ENCODE results near the gene DENND1B.

Gene DENND1B

GRCh38 chr1:197480446-197480845, 294.8 kb downstream of the DENND1B start:
- Histone ChIP-seq H3K36me3 (ENCODE audit: control insufficient read depth in 2 of 2, insufficient read depth in 1 of 2, low read length in 2 of 2) (no peaks in the 10 kb centered on the region), H3K4me1 (ENCODE audit: control insufficient read depth, insufficient read depth, low read length) (no peaks in the 10 kb centered on the region), H3K9me3 (ENCODE audit: control insufficient read depth, insufficient read depth, low read depth, low read length) (no peaks in the 10 kb centered on the region), H3K27ac (ENCODE audit: extremely low read depth, low read depth, low read length) (no peak overlapping the region), H3K4me3 (ENCODE audit: low read depth, low read length) (no peak overlapping the region)
- POLR2A ChIA-PET = no interaction called here
- CTCF ChIA-PET = no interaction called here
- TF ChIP-seq ZBTB6 (tag by site-specific recombination; IDR thresholded peaks at IDR 0.05) = no peak
- no peak for TF ChIP-seq TRIM28 (IDR thresholded peaks at IDR 0.05; ENCODE audit: borderline replicate concordance, low read length)
- no peak for TF ChIP-seq ZNF221 (tag by site-specific recombination; IDR thresholded peaks at IDR 0.05; ENCODE audit: borderline replicate concordance)
- no peak for TF ChIP-seq ZNF530 (tag by site-specific recombination; IDR thresholded peaks at IDR 0.05; ENCODE audit: low read depth)
- no peak for TF ChIP-seq ZNF544 (tag by site-specific recombination; IDR thresholded peaks at IDR 0.05)
- no peak for TF ChIP-seq ZNF571 (tag by site-specific recombination; IDR thresholded peaks at IDR 0.05)
- TF ChIP-seq ZNF558 (tag by site-specific recombination; IDR thresholded peaks at IDR 0.05) = no peak
- no peak for TF ChIP-seq REPIN1 (tag by site-specific recombination; IDR thresholded peaks at IDR 0.05; ENCODE audit: low read depth)
- no peak for TF ChIP-seq ZNF658 (tag by site-specific recombination; IDR thresholded peaks at IDR 0.05)
- TF ChIP-seq ZNF521 (tag by site-specific recombination; IDR thresholded peaks at IDR 0.05) = no peak
- TF ChIP-seq ZBTB8A (tag by site-specific recombination; IDR thresholded peaks at IDR 0.05) = no peak
- TF ChIP-seq ZNF133 (tag by site-specific recombination; IDR thresholded peaks at IDR 0.05) = no peak
- TF ChIP-seq OSR2 (tag by site-specific recombination; IDR thresholded peaks at IDR 0.05) = no peak
- TF ChIP-seq ZFP41 (tag by site-specific recombination; IDR thresholded peaks at IDR 0.05; ENCODE audit: borderline replicate concordance) = no peak
- no peak for TF ChIP-seq ZXDB (tag by site-specific recombination; IDR thresholded peaks at IDR 0.05)
- no peak for TF ChIP-seq ZNF16 (tag by site-specific recombination; IDR thresholded peaks at IDR 0.05; ENCODE audit: low read depth)
- no peak for TF ChIP-seq ZNF677 (tag by site-specific recombination; IDR thresholded peaks at IDR 0.05)
- TF ChIP-seq ZNF114 (tag by site-specific recombination; IDR thresholded peaks at IDR 0.05) = no peak
- no peak for TF ChIP-seq KLF9 (tag by site-specific recombination; IDR thresholded peaks at IDR 0.05; ENCODE audit: low read depth)

DNA sequence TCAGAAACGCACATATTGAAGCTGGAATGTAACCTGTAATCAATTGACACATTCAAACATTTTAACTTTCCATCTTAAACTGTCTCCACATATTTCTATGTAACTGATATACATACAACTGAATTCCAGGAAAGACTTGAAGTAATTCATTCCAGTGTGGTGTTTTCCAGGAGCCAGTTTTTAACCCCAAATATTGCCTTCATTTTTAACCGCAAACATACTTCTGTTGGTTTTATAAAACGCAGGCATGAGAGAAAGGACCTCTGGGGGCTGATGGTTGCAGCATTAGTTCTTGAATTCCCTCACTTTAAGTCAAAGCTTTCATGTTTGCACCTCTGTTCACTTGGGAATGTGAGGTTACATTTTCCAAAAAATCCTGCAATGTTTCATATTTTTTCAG, 303.1 kb downstream of the DENND1B start:
- POLR2A ChIA-PET = no interaction called here
- Histone ChIP-seq H3K27ac (ENCODE audit: extremely low read depth, low read depth, low read length) (no peak overlapping the region), H3K4me1 (ENCODE audit: control insufficient read depth, insufficient read depth, low read length) (no peaks in the 10 kb centered on the region), H3K4me3 (ENCODE audit: low read depth, low read length) (no peak overlapping the region), H3K36me3 (ENCODE audit: control insufficient read depth in 2 of 2, insufficient read depth in 1 of 2, low read length in 2 of 2) (no peaks in the 10 kb centered on the region), H3K9me3 (ENCODE audit: control insufficient read depth, insufficient read depth, low read depth, low read length) (no peaks in the 10 kb centered on the region)
- CTCF ChIA-PET = interaction anchor here (0.6 to 0.9 kb wide), 2 partner anchors 72 to 947 kb away, joined by 5 to 6 read pairs; no protein-coding TSS in a partner anchor
- TF ChIP-seq ZFHX2 (tag by site-specific recombination; conservative IDR thresholded peaks at IDR 0.05) = no peak
- no peak for TF ChIP-seq KLF16 (tag by site-specific recombination; IDR thresholded peaks at IDR 0.05)
- TF ChIP-seq ZNF473 (tag by site-specific recombination; IDR thresholded peaks at IDR 0.05) = no peak
- TF ChIP-seq ZNF175 (tag by site-specific recombination; IDR thresholded peaks at IDR 0.05) = no peak
- TF ChIP-seq ZFP37 (tag by site-specific recombination; IDR thresholded peaks at IDR 0.05) = no peak
- TF ChIP-seq ZBTB26 (tag by site-specific recombination; optimal IDR thresholded peaks at IDR 0.05) = no peak
- no peak for TF ChIP-seq ZBTB8A (tag by site-specific recombination; IDR thresholded peaks at IDR 0.05)
- no peak for TF ChIP-seq ZNF701 (tag by site-specific recombination; IDR thresholded peaks at IDR 0.05)
- TF ChIP-seq ZBTB1 (tag by site-specific recombination; IDR thresholded peaks at IDR 0.05) = no peak
- no peak for TF ChIP-seq ZNF211 (tag by site-specific recombination; IDR thresholded peaks at IDR 0.05; ENCODE audit: low read depth)
- no peak for TF ChIP-seq ZBTB11 (tag by site-specific recombination; conservative IDR thresholded peaks at IDR 0.05; ENCODE audit: low read depth)
